AG04449 (cell line): ENCODE results near the gene PDCD11.
"Not testable (repeated sequence)": the region's sequence is repeated elsewhere in the genome, so short reads cannot be mapped to it uniquely, and the experiment has no call there.

Experiments used
- CTCF ChIA-PET: fragments of 350-600 bp; formaldehyde crosslinking; extraction: SDS; loops from one replicate; lab custom pipeline; 2021; ENCODE audit warnings: antibody characterized with exemption; lab: Yijun Ruan, JAX
- POLR2A ChIA-PET: fragments of 400-600, 350-600 bp; formaldehyde crosslinking; extraction: SDS; loops from one replicate; lab custom pipeline; 2020; ENCODE audit warnings: antibody characterized with exemption, inconsistent platforms; lab: Yijun Ruan, JAX
- DNase-seq: peaks from one replicate; pipeline ENCODE4 v3.0.0-alpha.2; 2010; ENCODE audit warnings: low read depth, low spot score
- H3K4me3 ChIP-seq: 2 replicates; pipeline ENCODE4 v1.5.1; 2011; ENCODE audit warnings: low read depth, mild to moderate bottlenecking, control low read depth, low read length
- TF ChIP-seq, protein P1 (sequence below): IDR thresholded peaks from one replicate; pipeline ENCODE4 v1.5.1; 2011; ENCODE audit warnings: mild to moderate bottlenecking, moderate library complexity, low read length, control low read depth, inconsistent platforms; ENCODE audit not compliant: insufficient read depth; ENCODE audit errors: missing control alignments

PDCD11 gene

DNA sequence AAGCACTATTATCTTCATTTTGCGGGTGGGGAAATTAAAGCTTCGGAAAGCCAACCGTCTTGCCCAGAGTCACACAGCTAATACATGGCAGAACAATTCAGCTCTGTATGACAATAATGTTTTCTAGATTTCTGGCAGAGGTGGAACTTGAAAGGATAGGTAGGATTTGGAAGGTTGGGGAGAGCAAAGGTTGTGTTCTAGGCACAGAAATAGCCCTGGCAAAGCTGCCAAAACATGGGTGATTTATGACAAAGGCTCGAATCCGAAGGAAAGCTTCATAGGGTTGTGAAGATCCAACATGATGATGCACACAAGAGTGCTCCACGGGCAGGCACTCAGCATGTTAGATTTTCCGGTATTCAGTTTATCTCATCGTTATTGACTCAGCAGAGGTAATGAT is 19.2 kb downstream of the PDCD11 start:
- no peak overlapping the region for H3K4me3 ChIP-seq
- ChIA-PET CTCF (interaction anchor here (0.9 to 12.2 kb wide), 19 partner anchors 11 to 180 kb away, joined by 3 to 250 read pairs (median 9); partner anchors contain the start of gene NEURL1), POLR2A (no interaction called here)
- DNase-seq, result no peak
- TF ChIP-seq, protein P1, sequence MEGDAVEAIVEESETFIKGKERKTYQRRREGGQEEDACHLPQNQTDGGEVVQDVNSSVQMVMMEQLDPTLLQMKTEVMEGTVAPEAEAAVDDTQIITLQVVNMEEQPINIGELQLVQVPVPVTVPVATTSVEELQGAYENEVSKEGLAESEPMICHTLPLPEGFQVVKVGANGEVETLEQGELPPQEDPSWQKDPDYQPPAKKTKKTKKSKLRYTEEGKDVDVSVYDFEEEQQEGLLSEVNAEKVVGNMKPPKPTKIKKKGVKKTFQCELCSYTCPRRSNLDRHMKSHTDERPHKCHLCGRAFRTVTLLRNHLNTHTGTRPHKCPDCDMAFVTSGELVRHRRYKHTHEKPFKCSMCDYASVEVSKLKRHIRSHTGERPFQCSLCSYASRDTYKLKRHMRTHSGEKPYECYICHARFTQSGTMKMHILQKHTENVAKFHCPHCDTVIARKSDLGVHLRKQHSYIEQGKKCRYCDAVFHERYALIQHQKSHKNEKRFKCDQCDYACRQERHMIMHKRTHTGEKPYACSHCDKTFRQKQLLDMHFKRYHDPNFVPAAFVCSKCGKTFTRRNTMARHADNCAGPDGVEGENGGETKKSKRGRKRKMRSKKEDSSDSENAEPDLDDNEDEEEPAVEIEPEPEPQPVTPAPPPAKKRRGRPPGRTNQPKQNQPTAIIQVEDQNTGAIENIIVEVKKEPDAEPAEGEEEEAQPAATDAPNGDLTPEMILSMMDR, result no peak

DNA sequence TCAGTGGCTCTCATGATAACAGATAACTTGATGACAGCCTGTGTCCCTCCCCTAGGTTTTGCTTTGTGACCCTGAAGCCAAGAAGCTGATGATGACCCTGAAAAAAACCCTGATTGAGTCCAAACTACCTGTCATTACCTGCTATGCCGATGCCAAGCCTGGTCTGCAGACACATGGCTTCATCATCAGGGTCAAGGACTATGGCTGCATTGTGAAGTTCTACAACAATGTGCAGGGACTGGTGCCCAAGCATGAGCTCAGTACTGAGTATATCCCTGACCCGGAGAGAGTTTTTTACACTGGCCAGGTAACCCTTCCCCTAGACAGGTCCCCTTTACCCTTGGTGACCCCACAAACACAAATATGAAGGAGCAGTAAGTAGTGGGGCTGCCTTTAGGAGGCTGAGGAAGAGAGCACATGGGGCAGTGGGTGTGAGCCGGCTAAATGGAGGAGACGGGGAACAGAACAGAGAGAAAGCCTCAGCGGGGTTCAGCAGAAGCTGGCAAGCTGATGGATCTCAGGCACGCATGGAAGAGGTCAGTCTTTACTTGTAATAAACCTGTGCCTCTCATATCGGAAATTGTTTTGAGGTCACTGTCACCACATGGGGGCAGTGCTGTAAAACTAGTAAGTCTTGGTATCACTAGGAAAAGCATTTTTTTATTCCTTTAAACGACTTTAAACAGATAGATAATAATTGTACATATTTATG is 20.2 kb downstream of the PDCD11 start:
- H3K4me3 ChIP-seq, result no peak overlapping the region
- no peak for DNase-seq
- ChIA-PET CTCF (interaction anchor here (0.6 to 12.2 kb wide), 24 partner anchors 10 to 179 kb away, joined by 3 to 250 read pairs (median 8); partner anchors contain the start of genes ATP5MK, CALHM2 and NEURL1), POLR2A (interaction anchor here (0.7 kb wide), 1 partner anchor 20 kb away, joined by 3 read pairs; the partner anchor contains the start of genes ATP5MK and PDCD11)
- TF ChIP-seq, protein P1, result peak; percentile 46

DNA sequence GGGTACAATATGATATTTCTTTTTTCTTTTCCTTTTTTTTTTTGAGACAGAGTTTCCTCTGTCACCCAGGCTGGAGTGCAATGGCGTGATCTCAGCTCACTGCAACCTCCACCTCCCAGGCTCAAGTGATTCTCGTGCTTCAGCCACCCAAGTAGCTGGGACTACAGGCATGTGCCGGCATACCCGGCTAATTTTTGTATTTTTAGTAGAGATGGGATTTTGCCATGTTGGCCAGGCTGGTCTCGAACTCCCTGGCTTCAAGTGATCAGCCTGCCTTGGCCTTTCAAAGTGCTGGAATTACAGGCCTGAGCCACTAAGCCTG is 20.7 kb downstream of the PDCD11 start:
- POLR2A ChIA-PET, result interaction anchor here (0.7 kb wide), 1 partner anchor 21 kb away, joined by 3 read pairs; the partner anchor contains the start of genes ATP5MK and PDCD11
- CTCF ChIA-PET, result interaction anchor here (0.7 to 12.2 kb wide), 20 partner anchors 9 to 178 kb away, joined by 3 to 250 read pairs (median 10); partner anchors contain the start of genes ATP5MK, CALHM2 and NEURL1
- not testable (repeated sequence) for DNase-seq, H3K4me3 ChIP-seq

DNA sequence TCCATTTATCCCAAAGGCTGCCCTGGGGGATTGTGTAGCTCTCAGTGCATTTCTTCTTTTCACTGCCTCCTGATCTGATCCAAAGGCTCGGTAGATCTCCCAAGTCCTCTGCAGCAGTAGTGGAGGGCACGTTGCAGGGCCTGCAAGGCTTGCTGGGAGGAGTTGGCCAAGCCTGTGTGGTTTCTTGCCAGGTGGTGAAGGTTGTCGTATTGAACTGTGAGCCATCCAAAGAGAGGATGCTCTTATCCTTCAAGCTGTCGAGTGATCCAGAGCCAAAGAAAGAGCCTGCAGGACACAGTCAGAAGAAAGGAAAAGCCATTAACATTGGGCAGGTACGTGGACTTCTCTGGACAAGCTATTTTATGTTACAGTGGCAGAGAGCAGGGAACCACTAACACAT is 21.2 kb downstream of the PDCD11 start:
- H3K4me3 ChIP-seq, result no peak overlapping the region
- ChIA-PET POLR2A (no interaction called here), CTCF (interaction anchor here (0.9 to 12.2 kb wide), 13 partner anchors 9 to 67 kb away, joined by 3 to 250 read pairs (median 18); partner anchors contain the start of genes ATP5MK and CALHM2)
- no peak for DNase-seq
- TF ChIP-seq, protein P1, result no peak

DNA sequence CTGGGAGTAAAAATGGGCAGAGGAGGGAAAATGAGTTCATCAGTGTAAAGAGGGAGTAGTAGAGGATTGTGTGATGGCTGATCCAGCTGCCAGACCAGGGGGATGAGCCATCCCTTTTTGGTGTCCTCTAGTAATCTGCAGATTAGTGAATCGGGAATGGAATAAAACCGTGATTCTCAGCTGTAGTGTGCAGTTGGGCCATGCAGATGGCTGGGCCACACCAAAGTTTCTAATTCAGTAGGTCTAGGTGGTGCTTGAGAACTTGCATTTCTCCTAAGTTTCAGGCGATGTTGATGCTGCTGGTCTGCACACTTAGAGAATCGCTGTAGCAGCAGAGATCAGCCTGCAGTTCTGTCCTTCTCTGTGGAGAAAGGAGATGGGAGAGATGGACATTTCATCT is 22.7 kb downstream of the PDCD11 start:
- DNase-seq, result no peak
- TF ChIP-seq, protein P1, result no peak
- ChIA-PET POLR2A (no interaction called here), CTCF (interaction anchor here (0.7 to 12.2 kb wide), 4 partner anchors 16 to 66 kb away, joined by 3 to 250 read pairs (median 64); no protein-coding TSS in a partner anchor)
- no peak overlapping the region for H3K4me3 ChIP-seq

DNA sequence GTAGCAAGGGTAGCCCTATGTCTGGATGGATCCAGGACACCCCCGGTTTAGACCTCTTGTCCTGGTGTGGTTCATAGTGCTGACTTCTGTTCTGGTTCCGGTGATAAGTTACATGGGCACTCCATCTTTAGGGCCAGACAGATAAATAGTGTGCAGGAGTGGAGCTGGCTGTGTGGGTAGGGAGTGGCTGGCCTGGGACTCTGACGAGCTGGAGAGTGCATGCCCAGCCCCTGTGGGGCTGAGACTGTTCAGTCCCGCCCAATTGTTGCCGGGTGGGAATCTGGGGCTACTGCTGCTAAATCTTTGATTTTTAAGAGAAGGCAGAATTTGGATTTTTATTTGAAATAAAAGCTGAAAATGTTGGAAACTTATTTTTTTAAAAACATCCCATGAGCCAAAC is 27.3 kb downstream of the PDCD11 start:
- ChIA-PET CTCF (interaction anchor here (1.0 to 5.3 kb wide), 7 partner anchors 7 to 262 kb away, joined by 3 to 41 read pairs (median 4); no protein-coding TSS in a partner anchor), POLR2A (interaction anchor here (0.7 kb wide), 1 partner anchor 10 kb away, joined by 3 read pairs; no protein-coding TSS in a partner anchor)
- DNase-seq, result no peak

More for the DNA sequence above, 27.3 kb downstream of the PDCD11 start:
- H3K4me3 ChIP-seq, result no peak overlapping the region
- TF ChIP-seq, protein P1, result no peak
